ENCODE measurements around the gene WDR48. TPM values are rescaled to one million over a fixed set of nuclear protein-coding genes. Genes with fewer than 3 reads are reported as not detected.
A peak's percentile ranks its signal among the peaks of the same experiment; 100 is the strongest.

Gene WDR48
- total RNA-seq (10 to 100 TPM; 20.7 to 43.7 (median 38.2) TPM), polyA plus RNA-seq (10 to 100 TPM; 20.8 to 55.5 TPM)
- long read RNA-seq, donor 1, transcript WDR48-201 (19 exons, 3,707 nt): major isoform, 8 of 65 reads
- long read RNA-seq, donor 1, partial matches to known transcripts: 51 of 65 reads
- long read RNA-seq, donor 1, other reads (novel, unspliced or antisense): 6 of 65 reads
- long read RNA-seq, donor 2, transcript WDR48-201 (19 exons, 3,707 nt): major isoform, 17 of 44 reads
- long read RNA-seq, donor 2, partial matches to known transcripts: 27 of 44 reads
- long read RNA-seq, donor 2, other reads (novel, unspliced or antisense): 0 of 44 reads
- long read RNA-seq, donor 3, transcript WDR48-201 (19 exons, 3,707 nt): major isoform, 40 of 52 reads
- long read RNA-seq, donor 3, partial matches to known transcripts: 3 of 52 reads
- long read RNA-seq, donor 3, other reads (novel, unspliced or antisense): 9 of 52 reads

- no peaks in the 10 kb centered on the region for H3K9me3 ChIP-seq
- H3K27ac ChIP-seq: peak within 1 kb of the TSS; percentile 61 to 85
- no peaks in the 10 kb centered on the region for H3K27me3 ChIP-seq
- no peaks in the 10 kb centered on the region for H3K36me3 ChIP-seq
- H3K4me1 ChIP-seq (ENCODE audit: insufficient read depth): peaks cover 6% of the 10 kb centered on the region
- TF ChIP-seq POLR2A (IDR thresholded peaks at IDR 0.05): peak; percentile 94
- TF ChIP-seq EP300 (IDR thresholded peaks at IDR 0.05): no peak
- no peak for TF ChIP-seq CTCF (IDR thresholded peaks at IDR 0.05)
- DNase-seq: peak; percentile 92 to 96 (median 95)
- 0% methylated on average over 46 to 68 of the region's 68 CpGs for WGBS, 3 donors
- intact Hi-C loops (cut with DNase I): no loop called here
- peak within 1 kb of the TSS; percentile 92 for H3K4me3 ChIP-seq
Measured at GRCh38 chr3:39051649-39052561, at the start of gene WDR48, which contains the start of gene SCN11A. TSS of gene WDR48 (plus strand) at chr3:39052016. CDS start at chr3:39052026, 10 bp downstream. TSS of gene SCN11A (minus strand) at chr3:39051944. CDS start at chr3:38950362, 101,582 bp downstream.

GRCh38 chr3:39005295-39005694 is 46.5 kb upstream of the WDR48 start:
- H3K27ac ChIP-seq: no peak overlapping the region
- no peak overlapping the region for H3K4me3 ChIP-seq
- no peak for TF ChIP-seq POLR2A (IDR thresholded peaks at IDR 0.05)
- TF ChIP-seq CTCF (IDR thresholded peaks at IDR 0.05): no peak
- no peak for TF ChIP-seq EP300 (IDR thresholded peaks at IDR 0.05)
- no peak for DNase-seq
- H3K36me3 ChIP-seq: no peaks in the 10 kb centered on the region
- H3K4me1 ChIP-seq (ENCODE audit: insufficient read depth): no peaks in the 10 kb centered on the region
- H3K27me3 ChIP-seq: no peaks in the 10 kb centered on the region
- 51 to 57% (median 53%) methylated on average over 2 of the region's 2 CpGs for WGBS, 3 donors
- intact Hi-C loops (cut with DNase I): no loop called here
- no peaks in the 10 kb centered on the region for H3K9me3 ChIP-seq

GRCh38 chr3:39011191-39011736 is 40.6 kb upstream of the WDR48 start:
- H3K4me3 ChIP-seq: no peak overlapping the region
- H3K27me3 ChIP-seq: no peaks in the 10 kb centered on the region
- no peaks in the 10 kb centered on the region for H3K4me1 ChIP-seq (ENCODE audit: insufficient read depth)
- no peak for DNase-seq
- H3K9me3 ChIP-seq: no peaks in the 10 kb centered on the region
- 61 to 69% (median 61%) methylated on average over 2 of the region's 2 CpGs for WGBS, 3 donors
- H3K27ac ChIP-seq: no peak overlapping the region
- intact Hi-C loops (cut with DNase I): no loop called here
- H3K36me3 ChIP-seq: no peaks in the 10 kb centered on the region
- TF ChIP-seq CTCF (IDR thresholded peaks at IDR 0.05) (no peak), EP300 (IDR thresholded peaks at IDR 0.05) (no peak), POLR2A (IDR thresholded peaks at IDR 0.05) (no peak)

- no peaks in the 10 kb centered on the region for H3K4me1 ChIP-seq (ENCODE audit: insufficient read depth)
- no peak overlapping the region for H3K27ac ChIP-seq
Measured at GRCh38 chr3:39013289-39013688, 38.5 kb upstream of the WDR48 start.

More at GRCh38 chr3:39013289-39013688, 38.5 kb upstream of the WDR48 start:
- intact Hi-C loops (cut with DNase I): no loop called here
- Histone ChIP-seq H3K4me3 (no peak overlapping the region), H3K36me3 (no peaks in the 10 kb centered on the region), H3K27me3 (no peaks in the 10 kb centered on the region), H3K9me3 (no peaks in the 10 kb centered on the region)
- TF ChIP-seq EP300 (IDR thresholded peaks at IDR 0.05) (no peak), CTCF (IDR thresholded peaks at IDR 0.05) (no peak), POLR2A (IDR thresholded peaks at IDR 0.05) (no peak)
- DNase-seq: no peak
- WGBS, 3 donors: 39 to 61% (median 52%) methylated on average over 2 of the region's 2 CpGs

Data from ovary (tissue), 10 donors.